ENCODE measurements around the gene ACAA1. TPM values are rescaled to one million over a fixed set of nuclear protein-coding genes. Genes with fewer than 3 reads are reported as not detected.

Gene ACAA1
- total and polyA plus RNA-seq, 9 of the 15 experiments (the other 6 are each of a cell fraction or from before 2014, with no cell fraction given): 4.0 to 88.9 (median 57.2) TPM

DNA sequence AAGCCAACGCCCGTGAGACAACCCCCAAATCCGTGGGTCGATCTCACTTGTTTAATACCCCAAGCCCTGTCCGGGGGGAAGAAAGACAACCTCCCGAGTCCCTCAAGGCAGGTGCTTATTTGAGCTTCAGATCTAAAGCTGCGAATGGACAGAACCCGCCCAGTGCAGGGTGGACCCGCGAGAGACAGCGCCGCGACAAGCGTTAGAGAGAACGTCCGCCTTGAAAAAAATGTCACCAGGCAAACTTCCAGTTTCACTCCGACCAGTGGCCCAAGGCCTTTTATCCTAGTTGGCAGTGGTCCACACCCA, 27.7 kb upstream of the ACAA1 start (continued):
- TF ChIP-seq ZNF668 (CRISPR knock-in tag; IDR thresholded peaks at IDR 0.05) (0 out of 2 replicates have a peak, but pooled peaks have one; percentile 8), PHTF2 (CRISPR knock-in tag; IDR thresholded peaks at IDR 0.05) (no peak), MYBL2 (IDR thresholded peaks at IDR 0.05; ENCODE audit: low read depth) (no peak), MYBL2 (CRISPR knock-in tag; IDR thresholded peaks at IDR 0.05; ENCODE audit: borderline replicate concordance) (no peak), SIN3B (IDR thresholded peaks at IDR 0.05; ENCODE audit: low read depth) (no peak), NFRKB (IDR thresholded peaks at IDR 0.05; ENCODE audit: low read depth) (0 out of 2 replicates have a peak, but pooled peaks have one; percentile 39), NR3C1 (CRISPR knock-in tag; IDR thresholded peaks at IDR 0.05) (no peak), FUS (optimal IDR thresholded peaks at IDR 0.05; ENCODE audit: low read depth, low read length) (no peak), HCFC1 (IDR thresholded peaks at IDR 0.05; ENCODE audit: low read depth, low read length) (no peak), ZNF224 (CRISPR knock-in tag; IDR thresholded peaks at IDR 0.05) (no peak), DNMT1 (IDR thresholded peaks at IDR 0.05) (no peak), ZNF212 (CRISPR knock-in tag; IDR thresholded peaks at IDR 0.05) (no peak), MAFK (IDR thresholded peaks at IDR 0.05; ENCODE audit: low read length) (no peak), SRSF3 (IDR thresholded peaks at IDR 0.05; ENCODE audit: insufficient read depth, low read length) (no peak)
- TF ChIP-seq, protein P1, sequence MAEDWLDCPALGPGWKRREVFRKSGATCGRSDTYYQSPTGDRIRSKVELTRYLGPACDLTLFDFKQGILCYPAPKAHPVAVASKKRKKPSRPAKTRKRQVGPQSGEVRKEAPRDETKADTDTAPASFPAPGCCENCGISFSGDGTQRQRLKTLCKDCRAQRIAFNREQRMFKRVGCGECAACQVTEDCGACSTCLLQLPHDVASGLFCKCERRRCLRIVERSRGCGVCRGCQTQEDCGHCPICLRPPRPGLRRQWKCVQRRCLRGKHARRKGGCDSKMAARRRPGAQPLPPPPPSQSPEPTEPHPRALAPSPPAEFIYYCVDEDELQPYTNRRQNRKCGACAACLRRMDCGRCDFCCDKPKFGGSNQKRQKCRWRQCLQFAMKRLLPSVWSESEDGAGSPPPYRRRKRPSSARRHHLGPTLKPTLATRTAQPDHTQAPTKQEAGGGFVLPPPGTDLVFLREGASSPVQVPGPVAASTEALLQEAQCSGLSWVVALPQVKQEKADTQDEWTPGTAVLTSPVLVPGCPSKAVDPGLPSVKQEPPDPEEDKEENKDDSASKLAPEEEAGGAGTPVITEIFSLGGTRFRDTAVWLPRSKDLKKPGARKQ (CRISPR knock-in tag; IDR thresholded peaks at IDR 0.05): no peak
- TF ChIP-seq, protein P2, sequence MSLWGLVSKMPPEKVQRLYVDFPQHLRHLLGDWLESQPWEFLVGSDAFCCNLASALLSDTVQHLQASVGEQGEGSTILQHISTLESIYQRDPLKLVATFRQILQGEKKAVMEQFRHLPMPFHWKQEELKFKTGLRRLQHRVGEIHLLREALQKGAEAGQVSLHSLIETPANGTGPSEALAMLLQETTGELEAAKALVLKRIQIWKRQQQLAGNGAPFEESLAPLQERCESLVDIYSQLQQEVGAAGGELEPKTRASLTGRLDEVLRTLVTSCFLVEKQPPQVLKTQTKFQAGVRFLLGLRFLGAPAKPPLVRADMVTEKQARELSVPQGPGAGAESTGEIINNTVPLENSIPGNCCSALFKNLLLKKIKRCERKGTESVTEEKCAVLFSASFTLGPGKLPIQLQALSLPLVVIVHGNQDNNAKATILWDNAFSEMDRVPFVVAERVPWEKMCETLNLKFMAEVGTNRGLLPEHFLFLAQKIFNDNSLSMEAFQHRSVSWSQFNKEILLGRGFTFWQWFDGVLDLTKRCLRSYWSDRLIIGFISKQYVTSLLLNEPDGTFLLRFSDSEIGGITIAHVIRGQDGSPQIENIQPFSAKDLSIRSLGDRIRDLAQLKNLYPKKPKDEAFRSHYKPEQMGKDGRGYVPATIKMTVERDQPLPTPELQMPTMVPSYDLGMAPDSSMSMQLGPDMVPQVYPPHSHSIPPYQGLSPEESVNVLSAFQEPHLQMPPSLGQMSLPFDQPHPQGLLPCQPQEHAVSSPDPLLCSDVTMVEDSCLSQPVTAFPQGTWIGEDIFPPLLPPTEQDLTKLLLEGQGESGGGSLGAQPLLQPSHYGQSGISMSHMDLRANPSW (CRISPR knock-in tag; IDR thresholded peaks at IDR 0.05): no peak
- TF ChIP-seq, protein P3, sequence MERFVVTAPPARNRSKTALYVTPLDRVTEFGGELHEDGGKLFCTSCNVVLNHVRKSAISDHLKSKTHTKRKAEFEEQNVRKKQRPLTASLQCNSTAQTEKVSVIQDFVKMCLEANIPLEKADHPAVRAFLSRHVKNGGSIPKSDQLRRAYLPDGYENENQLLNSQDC (CRISPR knock-in tag; IDR thresholded peaks at IDR 0.05): no peak
- TF ChIP-seq, protein P4, sequence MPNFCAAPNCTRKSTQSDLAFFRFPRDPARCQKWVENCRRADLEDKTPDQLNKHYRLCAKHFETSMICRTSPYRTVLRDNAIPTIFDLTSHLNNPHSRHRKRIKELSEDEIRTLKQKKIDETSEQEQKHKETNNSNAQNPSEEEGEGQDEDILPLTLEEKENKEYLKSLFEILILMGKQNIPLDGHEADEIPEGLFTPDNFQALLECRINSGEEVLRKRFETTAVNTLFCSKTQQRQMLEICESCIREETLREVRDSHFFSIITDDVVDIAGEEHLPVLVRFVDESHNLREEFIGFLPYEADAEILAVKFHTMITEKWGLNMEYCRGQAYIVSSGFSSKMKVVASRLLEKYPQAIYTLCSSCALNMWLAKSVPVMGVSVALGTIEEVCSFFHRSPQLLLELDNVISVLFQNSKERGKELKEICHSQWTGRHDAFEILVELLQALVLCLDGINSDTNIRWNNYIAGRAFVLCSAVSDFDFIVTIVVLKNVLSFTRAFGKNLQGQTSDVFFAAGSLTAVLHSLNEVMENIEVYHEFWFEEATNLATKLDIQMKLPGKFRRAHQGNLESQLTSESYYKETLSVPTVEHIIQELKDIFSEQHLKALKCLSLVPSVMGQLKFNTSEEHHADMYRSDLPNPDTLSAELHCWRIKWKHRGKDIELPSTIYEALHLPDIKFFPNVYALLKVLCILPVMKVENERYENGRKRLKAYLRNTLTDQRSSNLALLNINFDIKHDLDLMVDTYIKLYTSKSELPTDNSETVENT (CRISPR knock-in tag; IDR thresholded peaks at IDR 0.05): no peak
- TF ChIP-seq, protein P5, sequence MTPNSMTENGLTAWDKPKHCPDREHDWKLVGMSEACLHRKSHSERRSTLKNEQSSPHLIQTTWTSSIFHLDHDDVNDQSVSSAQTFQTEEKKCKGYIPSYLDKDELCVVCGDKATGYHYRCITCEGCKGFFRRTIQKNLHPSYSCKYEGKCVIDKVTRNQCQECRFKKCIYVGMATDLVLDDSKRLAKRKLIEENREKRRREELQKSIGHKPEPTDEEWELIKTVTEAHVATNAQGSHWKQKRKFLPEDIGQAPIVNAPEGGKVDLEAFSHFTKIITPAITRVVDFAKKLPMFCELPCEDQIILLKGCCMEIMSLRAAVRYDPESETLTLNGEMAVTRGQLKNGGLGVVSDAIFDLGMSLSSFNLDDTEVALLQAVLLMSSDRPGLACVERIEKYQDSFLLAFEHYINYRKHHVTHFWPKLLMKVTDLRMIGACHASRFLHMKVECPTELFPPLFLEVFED (CRISPR knock-in tag; conservative IDR thresholded peaks at IDR 0.05): no peak
- TF ChIP-seq, protein P6, sequence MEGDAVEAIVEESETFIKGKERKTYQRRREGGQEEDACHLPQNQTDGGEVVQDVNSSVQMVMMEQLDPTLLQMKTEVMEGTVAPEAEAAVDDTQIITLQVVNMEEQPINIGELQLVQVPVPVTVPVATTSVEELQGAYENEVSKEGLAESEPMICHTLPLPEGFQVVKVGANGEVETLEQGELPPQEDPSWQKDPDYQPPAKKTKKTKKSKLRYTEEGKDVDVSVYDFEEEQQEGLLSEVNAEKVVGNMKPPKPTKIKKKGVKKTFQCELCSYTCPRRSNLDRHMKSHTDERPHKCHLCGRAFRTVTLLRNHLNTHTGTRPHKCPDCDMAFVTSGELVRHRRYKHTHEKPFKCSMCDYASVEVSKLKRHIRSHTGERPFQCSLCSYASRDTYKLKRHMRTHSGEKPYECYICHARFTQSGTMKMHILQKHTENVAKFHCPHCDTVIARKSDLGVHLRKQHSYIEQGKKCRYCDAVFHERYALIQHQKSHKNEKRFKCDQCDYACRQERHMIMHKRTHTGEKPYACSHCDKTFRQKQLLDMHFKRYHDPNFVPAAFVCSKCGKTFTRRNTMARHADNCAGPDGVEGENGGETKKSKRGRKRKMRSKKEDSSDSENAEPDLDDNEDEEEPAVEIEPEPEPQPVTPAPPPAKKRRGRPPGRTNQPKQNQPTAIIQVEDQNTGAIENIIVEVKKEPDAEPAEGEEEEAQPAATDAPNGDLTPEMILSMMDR (IDR thresholded peaks at IDR 0.05 in 2 of 3, conservative IDR thresholded peaks at IDR 0.05 in 1 of 3; ENCODE audit: insufficient read depth in 2 of 3, low read depth in 1 of 3, low read length in 3 of 3): no peak

Data from K562 (cell line).